LoVo (cell line): ENCODE results near the gene POU2F2.

Source experiments
- DNase-seq: peaks from one replicate; pipeline ENCODE4 v3.0.0-alpha.2; 2016; ENCODE audit warnings: low spot score

The POU2F2 gene

DNA sequence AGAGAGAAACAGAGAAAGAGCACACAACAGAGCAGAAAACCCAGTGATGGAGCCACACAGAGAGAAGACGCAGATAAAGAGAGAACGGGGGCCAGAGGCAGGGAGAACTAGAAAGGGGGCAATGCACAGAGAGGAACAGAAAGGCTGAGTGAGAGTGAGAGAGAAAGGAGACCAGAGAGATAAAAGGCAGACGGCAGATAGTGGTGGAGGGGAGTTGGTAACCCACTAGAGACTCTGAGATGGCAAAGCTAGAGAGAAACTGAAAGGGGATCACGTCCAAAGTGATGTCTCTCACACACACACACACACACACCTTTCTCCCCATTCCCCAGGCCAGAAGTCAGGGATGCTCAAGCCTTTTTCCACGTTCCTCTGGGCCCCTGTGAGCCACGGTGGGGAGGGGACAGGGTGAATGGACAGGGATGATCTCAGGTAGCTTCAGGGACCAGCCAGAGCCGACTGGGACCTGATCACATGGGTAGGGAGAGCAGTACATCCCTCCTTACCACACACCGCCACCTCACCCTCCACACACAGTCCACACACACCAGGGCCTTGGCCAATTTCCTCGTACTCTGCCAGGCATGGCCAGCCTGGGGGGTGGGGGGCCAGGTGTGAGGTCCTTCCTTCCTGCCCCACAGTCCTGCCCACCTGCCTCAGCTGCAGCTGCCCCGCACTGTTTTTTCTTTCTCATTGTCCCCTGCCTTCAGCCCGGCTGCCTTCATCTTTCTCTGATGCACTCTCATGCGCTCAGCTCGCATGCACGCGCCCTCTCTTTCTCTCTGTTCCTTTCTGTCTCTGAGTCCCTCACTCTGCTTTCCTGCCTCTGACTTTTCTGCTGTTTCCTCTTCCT is 22.5 kb upstream of the POU2F2 start:
- DNase-seq: no peak

DNA sequence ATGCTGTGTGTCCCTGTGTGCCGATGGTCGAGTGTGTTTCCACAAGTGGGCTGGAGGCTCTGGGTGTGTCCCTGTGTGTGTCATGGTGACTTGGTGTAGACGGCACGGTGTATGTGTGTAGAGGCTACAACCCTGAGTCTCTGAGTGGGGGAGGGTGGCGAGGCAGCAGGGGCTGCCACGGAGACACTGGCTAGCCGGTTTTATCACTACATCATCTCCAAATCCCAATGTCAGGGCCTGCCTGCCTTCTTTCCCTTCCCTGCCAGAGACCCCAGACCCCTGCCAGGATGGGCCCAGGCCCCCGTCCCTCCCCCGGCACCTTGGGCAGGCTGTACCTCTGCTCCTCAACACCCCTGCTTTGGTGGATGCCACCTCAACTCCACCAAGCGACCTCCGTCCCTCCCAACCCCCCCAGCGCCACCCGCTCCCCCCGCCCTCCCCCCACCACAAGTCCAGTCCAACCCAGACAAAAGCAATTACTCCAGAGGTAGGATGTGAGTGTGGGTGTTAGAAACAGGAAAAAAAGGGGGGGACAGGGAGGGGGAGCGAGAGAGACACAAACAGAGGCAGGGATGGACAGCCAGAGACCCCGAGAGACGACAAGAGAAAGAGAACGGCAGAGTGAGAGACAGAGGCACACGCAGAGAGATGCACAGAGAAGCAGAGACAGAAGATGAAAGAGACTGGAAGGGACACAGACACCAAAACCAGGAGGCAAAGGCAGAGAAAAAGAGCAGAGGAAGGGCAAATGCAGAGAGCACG is 21.6 kb upstream of the POU2F2 start:
- no peak for DNase-seq

DNA sequence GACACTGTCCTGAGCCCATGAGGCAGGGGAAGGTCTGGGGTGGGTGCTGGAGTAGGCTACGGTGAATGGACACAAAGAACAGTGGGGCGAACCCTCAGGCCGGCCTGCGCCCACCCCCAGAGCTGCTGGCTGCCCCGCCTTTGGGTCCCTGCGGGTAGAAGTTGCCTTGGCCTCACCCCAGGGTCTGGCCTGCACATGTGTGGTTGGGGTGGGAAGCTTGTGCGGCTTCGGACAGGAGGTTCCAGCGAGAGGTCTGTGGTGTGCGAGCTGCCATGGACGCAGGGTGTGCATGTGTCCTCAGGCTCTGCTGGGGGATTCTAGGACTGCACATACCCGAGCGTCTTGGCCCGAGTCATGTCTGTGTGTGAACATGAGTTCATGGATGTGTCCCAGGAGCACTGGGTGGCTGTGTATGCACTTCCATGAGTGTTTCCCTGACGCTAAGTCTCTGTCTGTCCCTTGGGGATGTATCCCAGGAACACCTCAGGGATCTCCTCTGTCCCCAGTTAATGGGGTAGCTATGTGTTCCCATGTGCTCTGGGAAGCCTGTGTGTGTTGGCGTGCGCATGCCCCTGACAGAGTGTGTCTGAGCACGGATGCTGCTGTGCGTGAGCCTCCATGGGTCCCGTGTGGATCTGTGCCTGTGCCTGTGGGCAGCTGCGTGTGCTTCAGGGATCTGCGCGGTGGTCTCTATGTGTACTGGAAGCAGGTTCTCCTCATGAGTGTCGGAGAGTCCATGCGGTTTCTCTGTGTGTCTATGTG is 20.8 kb upstream of the POU2F2 start:
- no peak for DNase-seq

GRCh38 chr19:42151782-42152684 is 19.8 kb upstream of the POU2F2 start:
- no peak for DNase-seq

GRCh38 chr19:42150911-42151361 is 18.7 kb upstream of the POU2F2 start:
- DNase-seq: no peak

- DNase-seq: no peak
Observed at GRCh38 chr19:42150364-42150763, 18.1 kb upstream of the POU2F2 start.

- no peak for DNase-seq
Observed at GRCh38 chr19:42149447-42150202, 17.4 kb upstream of the POU2F2 start.

DNA sequence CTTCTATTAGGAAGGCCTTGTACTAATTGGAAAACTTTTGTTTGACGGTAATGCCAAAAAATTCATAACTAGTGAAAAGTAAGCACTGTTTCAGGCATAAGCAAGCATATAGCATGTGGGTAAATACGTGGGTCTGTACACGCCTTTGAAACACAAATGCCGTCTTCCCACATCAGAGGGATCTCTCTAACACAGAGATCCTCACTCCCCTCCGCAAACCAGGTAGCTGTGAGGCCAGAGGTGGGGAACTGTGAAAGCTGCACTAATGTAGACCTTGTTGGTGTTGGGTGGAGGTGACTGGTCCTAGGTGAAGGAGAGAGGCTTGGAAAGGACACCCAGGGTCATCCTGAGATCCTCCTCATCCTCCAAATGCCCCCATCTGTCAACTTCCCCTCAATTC is 16.0 kb upstream of the POU2F2 start:
- no peak for DNase-seq

DNA sequence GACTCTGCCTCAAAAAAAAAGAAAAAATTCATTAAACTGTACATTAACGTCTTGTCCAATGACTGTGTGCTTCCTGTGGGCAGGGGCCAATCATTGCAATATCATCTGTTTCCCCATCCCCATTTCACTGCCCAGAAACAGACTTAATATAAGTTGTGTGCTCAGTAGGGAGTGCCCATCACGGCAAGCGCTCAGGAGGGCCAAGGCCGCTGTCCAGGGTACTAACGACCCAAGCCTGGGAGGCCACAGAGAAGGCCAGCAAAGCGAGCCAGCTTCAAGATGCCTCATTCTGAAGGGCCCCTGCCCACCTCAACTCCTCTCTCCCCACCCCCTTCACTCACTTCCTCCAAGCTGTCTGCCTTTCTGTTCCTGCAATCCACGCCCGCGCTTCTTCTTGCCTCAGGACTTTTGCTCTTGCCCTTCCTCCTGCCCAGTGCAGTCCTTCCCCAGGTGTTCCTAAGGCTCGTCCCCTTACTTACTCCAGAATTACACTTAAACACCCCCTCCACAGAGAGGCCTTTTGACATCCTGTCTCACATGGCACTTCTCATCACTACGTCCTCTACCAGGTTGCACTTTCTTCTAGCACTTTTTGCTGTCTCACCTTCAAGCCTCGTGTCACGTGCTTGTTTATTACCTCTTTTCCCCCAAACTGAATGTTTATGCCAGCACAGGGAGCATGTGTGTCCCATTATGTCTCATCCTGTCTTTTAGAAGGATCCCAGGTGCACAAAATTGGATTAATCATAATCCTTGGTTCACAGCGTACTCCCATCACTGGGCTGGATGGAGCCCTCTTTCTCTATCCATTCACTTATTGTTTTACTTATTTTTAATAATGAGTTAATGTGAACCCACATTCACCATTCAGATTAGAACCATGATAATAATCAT is 11.3 kb upstream of the POU2F2 start:
- DNase-seq: peak; percentile 19

- DNase-seq: peak; percentile 47
Observed at GRCh38 chr19:42140125-42140754, 8.0 kb upstream of the POU2F2 start.

GRCh38 chr19:42134535-42135070 is 2.4 kb upstream of the POU2F2 start:
- no peak for DNase-seq

DNA sequence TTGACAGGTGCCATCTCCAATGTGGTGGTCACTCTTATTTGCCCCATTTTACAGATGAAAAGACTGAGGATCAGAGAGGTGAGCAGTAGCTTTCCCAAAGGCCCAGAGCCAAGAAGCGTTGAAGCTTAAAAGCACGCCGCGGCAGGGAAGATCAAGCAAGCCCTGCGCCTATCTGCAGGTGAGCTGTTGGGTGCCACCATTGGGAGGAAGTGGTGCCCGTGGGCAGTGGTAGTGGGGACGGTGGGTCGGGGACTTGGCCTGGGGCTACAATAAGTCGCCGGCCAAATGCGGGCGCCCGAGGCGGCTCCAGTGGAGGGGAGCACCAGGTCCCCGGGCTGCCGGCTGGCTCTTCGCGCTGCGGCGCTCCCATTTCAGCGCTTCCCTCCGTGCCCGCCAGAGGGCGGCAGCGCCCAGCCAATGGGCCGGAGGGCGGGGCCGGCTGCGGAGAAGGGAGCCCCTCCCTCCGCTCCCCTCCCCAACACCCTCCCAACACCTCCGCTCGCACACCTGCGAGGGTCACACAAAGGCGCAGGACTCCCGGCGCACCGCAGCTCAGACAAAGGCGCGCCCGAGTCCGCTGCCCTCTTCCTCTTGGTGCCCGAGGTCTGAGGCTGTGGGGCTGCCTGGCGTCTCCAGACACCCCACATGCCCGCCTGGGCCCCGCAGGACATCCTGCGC is 744 bp upstream of the POU2F2 start:
- peak; percentile 58 for DNase-seq

DNA sequence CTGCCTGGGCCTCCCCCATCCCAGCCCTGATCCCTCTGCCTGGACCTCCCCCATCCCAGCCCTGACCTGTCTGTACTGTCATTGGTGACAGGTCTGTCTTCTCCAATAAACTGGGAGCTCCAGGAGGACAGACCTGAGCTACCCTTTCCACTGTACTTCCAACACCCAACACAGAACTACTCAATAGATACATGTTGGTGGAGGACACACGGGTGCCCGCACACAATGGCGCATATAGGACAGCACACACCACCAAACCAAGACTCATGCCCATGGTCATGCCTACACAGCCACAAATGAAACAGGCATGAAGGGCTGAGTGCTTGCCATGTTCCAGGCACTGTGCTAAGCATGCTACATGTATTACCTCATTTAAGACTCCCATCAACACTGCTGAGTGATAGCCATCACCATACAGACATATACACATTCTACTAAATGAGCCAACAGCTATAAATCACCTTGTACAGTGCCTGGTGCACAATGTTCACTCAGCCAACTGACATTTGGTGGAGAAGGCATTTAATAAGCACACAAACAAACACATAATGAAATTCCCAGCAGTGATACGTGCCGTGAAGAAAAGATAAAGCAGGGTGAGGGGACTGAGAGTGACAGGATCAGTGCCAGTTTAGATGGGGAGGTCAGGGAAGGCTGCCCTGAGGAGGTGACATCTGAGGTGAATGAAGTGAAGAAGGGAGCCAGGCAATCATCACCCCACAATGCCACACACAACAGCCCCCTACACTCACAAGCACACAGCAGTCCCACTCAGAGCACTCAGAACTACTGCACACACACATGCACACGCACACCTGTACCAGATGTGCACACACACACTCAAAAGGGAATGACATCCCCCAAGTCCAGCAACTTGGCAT is 857 bp downstream of the POU2F2 start:
- DNase-seq: no peak

DNA sequence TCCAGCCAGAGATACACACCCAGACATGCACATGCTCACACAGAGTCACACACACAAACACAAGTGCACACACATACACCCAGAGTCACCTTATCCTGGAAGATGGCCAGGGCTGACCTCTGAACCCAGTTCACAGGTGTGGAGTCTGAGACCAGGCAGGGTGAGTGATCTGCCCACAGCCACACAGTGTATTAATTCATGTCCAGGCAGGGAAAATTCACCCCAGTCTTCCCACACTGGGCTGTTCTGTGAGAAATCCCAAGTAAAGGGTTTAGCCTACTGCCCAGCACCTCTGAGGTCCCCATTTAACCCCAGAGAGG is 2.0 kb downstream of the POU2F2 start:
- DNase-seq: no peak

- no peak for DNase-seq
Observed at GRCh38 chr19:42129399-42130253, 2.6 kb downstream of the POU2F2 start.

- no peak for DNase-seq
Observed at GRCh38 chr19:42126574-42126973, 5.7 kb downstream of the POU2F2 start.
